Activated CD4-positive, alpha-beta T cell treated with anti-CD3 and anti-CD28 coated beads, Interleukin-2, Interleukin-4, amounts not matched to agents 100 ng/mL and 50 ng/mL, durations not matched to agents 16 hours and 8 hours (primary cell): ENCODE measurements around the gene DLG2.

Experiments
- DNase-seq: peaks from one replicate; pipeline ENCODE4 v3.0.0-alpha.2; 2020; ENCODE audit warnings: low spot score

Gene DLG2

GRCh38 chr11:83847467-83848034 lies 1779.6 kb downstream of the DLG2 start:
- DNase-seq = no peak

- DNase-seq = no peak
These were observed 1781.3 kb downstream of the DLG2 start for GRCh38 chr11:83845797-83846196.

- no peak for DNase-seq
These were observed 1786.8 kb downstream of the DLG2 start for GRCh38 chr11:83840326-83840725.

- peak; percentile 34 for DNase-seq
These were observed 1790.1 kb downstream of the DLG2 start for GRCh38 chr11:83836883-83837654.

GRCh38 chr11:83836065-83836464 lies 1791.1 kb downstream of the DLG2 start:
- no peak for DNase-seq

GRCh38 chr11:83835423-83835822 lies 1791.7 kb downstream of the DLG2 start:
- DNase-seq = no peak

GRCh38 chr11:83831929-83832328 lies 1795.2 kb downstream of the DLG2 start:
- no peak for DNase-seq

GRCh38 chr11:83827940-83828554 lies 1799.1 kb downstream of the DLG2 start:
- DNase-seq = peak; percentile 20

GRCh38 chr11:83827520-83827919 lies 1799.6 kb downstream of the DLG2 start:
- DNase-seq = no peak

GRCh38 chr11:83826078-83826477 lies 1801.1 kb downstream of the DLG2 start:
- DNase-seq = no peak

GRCh38 chr11:83823461-83824025 lies 1803.6 kb downstream of the DLG2 start:
- DNase-seq = no peak

- DNase-seq = peak; percentile 25
These were observed 1807.1 kb downstream of the DLG2 start for GRCh38 chr11:83819931-83820549.

- no peak for DNase-seq
These were observed 1808.8 kb downstream of the DLG2 start for GRCh38 chr11:83818349-83818748.

GRCh38 chr11:83816572-83817187 lies 1810.5 kb downstream of the DLG2 start:
- peak; percentile 11 for DNase-seq

GRCh38 chr11:83815736-83816135 lies 1811.4 kb downstream of the DLG2 start:
- no peak for DNase-seq

GRCh38 chr11:83813296-83813695 lies 1813.8 kb downstream of the DLG2 start:
- no peak for DNase-seq

GRCh38 chr11:83809274-83809673 lies 1817.9 kb downstream of the DLG2 start:
- DNase-seq = no peak

GRCh38 chr11:83801799-83802198 lies 1825.3 kb downstream of the DLG2 start:
- no peak for DNase-seq

- DNase-seq = no peak
These were observed 1833.8 kb downstream of the DLG2 start for GRCh38 chr11:83793310-83793709.

GRCh38 chr11:83791557-83791956 lies 1835.6 kb downstream of the DLG2 start:
- no peak for DNase-seq

- no peak for DNase-seq
These were observed 1841.2 kb downstream of the DLG2 start for GRCh38 chr11:83785942-83786341.

- no peak for DNase-seq
These were observed 1842.7 kb downstream of the DLG2 start for GRCh38 chr11:83784419-83784818.
